ENCODE data around the gene PHOSPHO1.

The PHOSPHO1 gene

GRCh38 chr17:49219987-49220386, 10.6 kb downstream of the PHOSPHO1 start:
- Histone ChIP-seq H3K56ac (ENCODE audit: low read length) (no peak overlapping the region), H2BK120ac (ENCODE audit: low read depth, low read length) (no peak overlapping the region), H3K4ac (ENCODE audit: low read depth, low read length) (no peak overlapping the region), H3K79me1 (ENCODE audit: low read length) (no peaks in the 10 kb centered on the region), H3K27ac (ENCODE audit: low read depth, low read length) (no peak overlapping the region), H4K5ac (ENCODE audit: low read length) (no peak overlapping the region), H3K4me2 (ENCODE audit: low read length) (no peak overlapping the region), H3K23ac (ENCODE audit: low read length) (no peak overlapping the region), H3K9ac (ENCODE audit: low read length) (no peak overlapping the region), H3K18ac (ENCODE audit: low read length) (no peak overlapping the region), H3K27me3 (ENCODE audit: insufficient read depth, low read length, poor library complexity) (peaks cover 9% of the 10 kb centered on the region), H2AK5ac (ENCODE audit: low read length) (no peak overlapping the region), H3K36me3 (ENCODE audit: control insufficient read depth, insufficient read depth, low read length) (no peaks in the 10 kb centered on the region), H3K79me2 (ENCODE audit: control insufficient read depth, insufficient read depth, low read length) (no peaks in the 10 kb centered on the region), H4K8ac (ENCODE audit: low read depth, low read length) (no peak overlapping the region), H3K4me3 (ENCODE audit: low read length) (no peak overlapping the region), H2BK15ac (replicated peaks; ENCODE audit: low read depth) (no peak overlapping the region), H2BK5ac (ENCODE audit: low read length) (no peak overlapping the region), H3K4me1 (ENCODE audit: control insufficient read depth, low read depth, low read length) (no peaks in the 10 kb centered on the region)
- DNase-seq = no peak
- WGBS (ENCODE audit: extremely low coverage, insufficient coverage, low lambda C conversion rate) = no CpG with 5 or more reads among the region's 15 CpGs

GRCh38 chr17:49218941-49219913, 11.4 kb downstream of the PHOSPHO1 start:
- no peaks in the 10 kb centered on the region for H3K79me1 ChIP-seq (ENCODE audit: low read length)
- no peak overlapping the region for H2BK5ac ChIP-seq (ENCODE audit: low read length)
- peaks cover 7% of the 10 kb centered on the region for H3K27me3 ChIP-seq (ENCODE audit: insufficient read depth, low read length, poor library complexity)
- H4K5ac ChIP-seq (ENCODE audit: low read length) = no peak overlapping the region
- H3K4ac ChIP-seq (ENCODE audit: low read depth, low read length) = no peak overlapping the region
- H3K27ac ChIP-seq (ENCODE audit: low read depth, low read length) = no peak overlapping the region
- no CpG with 5 or more reads among the region's 37 CpGs for WGBS (ENCODE audit: extremely low coverage, insufficient coverage, low lambda C conversion rate)
- no peak overlapping the region for H3K4me3 ChIP-seq (ENCODE audit: low read length)
- H3K79me2 ChIP-seq (ENCODE audit: control insufficient read depth, insufficient read depth, low read length) = no peaks in the 10 kb centered on the region
- H2BK15ac ChIP-seq (replicated peaks; ENCODE audit: low read depth) = no peak overlapping the region
- no peaks in the 10 kb centered on the region for H3K36me3 ChIP-seq (ENCODE audit: control insufficient read depth, insufficient read depth, low read length)
- no peaks in the 10 kb centered on the region for H3K4me1 ChIP-seq (ENCODE audit: control insufficient read depth, low read depth, low read length)
- H3K9ac ChIP-seq (ENCODE audit: low read length) = no peak overlapping the region
- H3K4me2 ChIP-seq (ENCODE audit: low read length) = no peak overlapping the region
- no peak overlapping the region for H3K56ac ChIP-seq (ENCODE audit: low read length)
- no peak overlapping the region for H2AK5ac ChIP-seq (ENCODE audit: low read length)
- no peak overlapping the region for H3K23ac ChIP-seq (ENCODE audit: low read length)
- DNase-seq = no peak
- H4K8ac ChIP-seq (ENCODE audit: low read depth, low read length) = no peak overlapping the region
- H3K18ac ChIP-seq (ENCODE audit: low read length) = no peak overlapping the region
- H2BK120ac ChIP-seq (ENCODE audit: low read depth, low read length) = no peak overlapping the region

- H3K18ac ChIP-seq (ENCODE audit: low read length) = no peak overlapping the region
- H3K4me3 ChIP-seq (ENCODE audit: low read length) = no peak overlapping the region
- WGBS (ENCODE audit: extremely low coverage, insufficient coverage, low lambda C conversion rate) = no CpG with 5 or more reads among the region's 17 CpGs
- H3K79me1 ChIP-seq (ENCODE audit: low read length) = no peaks in the 10 kb centered on the region
- no peak overlapping the region for H2BK15ac ChIP-seq (replicated peaks; ENCODE audit: low read depth)
- H3K4me2 ChIP-seq (ENCODE audit: low read length) = no peak overlapping the region
- no peak overlapping the region for H4K5ac ChIP-seq (ENCODE audit: low read length)
- no peak for DNase-seq
- H3K27ac ChIP-seq (ENCODE audit: low read depth, low read length) = no peak overlapping the region
- H4K8ac ChIP-seq (ENCODE audit: low read depth, low read length) = no peak overlapping the region
- H3K9ac ChIP-seq (ENCODE audit: low read length) = no peak overlapping the region
- H3K79me2 ChIP-seq (ENCODE audit: control insufficient read depth, insufficient read depth, low read length) = no peaks in the 10 kb centered on the region
- no peak overlapping the region for H2BK5ac ChIP-seq (ENCODE audit: low read length)
- no peak overlapping the region for H2AK5ac ChIP-seq (ENCODE audit: low read length)
- no peaks in the 10 kb centered on the region for H3K36me3 ChIP-seq (ENCODE audit: control insufficient read depth, insufficient read depth, low read length)
- H3K23ac ChIP-seq (ENCODE audit: low read length) = no peak overlapping the region
- no peaks in the 10 kb centered on the region for H3K27me3 ChIP-seq (ENCODE audit: insufficient read depth, low read length, poor library complexity)
- H3K4me1 ChIP-seq (ENCODE audit: control insufficient read depth, low read depth, low read length) = no peaks in the 10 kb centered on the region
- H3K4ac ChIP-seq (ENCODE audit: low read depth, low read length) = no peak overlapping the region
- H3K56ac ChIP-seq (ENCODE audit: low read length) = no peak overlapping the region
- H2BK120ac ChIP-seq (ENCODE audit: low read depth, low read length) = no peak overlapping the region
Measured at GRCh38 chr17:49217651-49218413, 12.8 kb downstream of the PHOSPHO1 start.

GRCh38 chr17:49216953-49217650, 13.5 kb downstream of the PHOSPHO1 start:
- Histone ChIP-seq H3K27ac (ENCODE audit: low read depth, low read length) (no peak overlapping the region), H4K5ac (ENCODE audit: low read length) (no peak overlapping the region), H3K79me1 (ENCODE audit: low read length) (no peaks in the 10 kb centered on the region), H3K79me2 (ENCODE audit: control insufficient read depth, insufficient read depth, low read length) (no peaks in the 10 kb centered on the region), H4K8ac (ENCODE audit: low read depth, low read length) (no peak overlapping the region), H3K4me2 (ENCODE audit: low read length) (no peak overlapping the region), H3K4me3 (ENCODE audit: low read length) (no peak overlapping the region), H3K27me3 (ENCODE audit: insufficient read depth, low read length, poor library complexity) (no peaks in the 10 kb centered on the region), H3K23ac (ENCODE audit: low read length) (no peak overlapping the region), H3K4ac (ENCODE audit: low read depth, low read length) (no peak overlapping the region), H2BK15ac (replicated peaks; ENCODE audit: low read depth) (no peak overlapping the region), H3K4me1 (ENCODE audit: control insufficient read depth, low read depth, low read length) (no peaks in the 10 kb centered on the region), H2BK5ac (ENCODE audit: low read length) (no peak overlapping the region), H3K18ac (ENCODE audit: low read length) (no peak overlapping the region), H3K56ac (ENCODE audit: low read length) (no peak overlapping the region), H2BK120ac (ENCODE audit: low read depth, low read length) (no peak overlapping the region), H3K36me3 (ENCODE audit: control insufficient read depth, insufficient read depth, low read length) (no peaks in the 10 kb centered on the region), H2AK5ac (ENCODE audit: low read length) (no peak overlapping the region), H3K9ac (ENCODE audit: low read length) (no peak overlapping the region)
- no peak for DNase-seq
- no CpG with 5 or more reads among the region's 11 CpGs for WGBS (ENCODE audit: extremely low coverage, insufficient coverage, low lambda C conversion rate)

- DNase-seq = no peak
- no peak overlapping the region for H2BK5ac ChIP-seq (ENCODE audit: low read length)
Measured at GRCh38 chr17:49216482-49216881, 14.1 kb downstream of the PHOSPHO1 start.

More at GRCh38 chr17:49216482-49216881, 14.1 kb downstream of the PHOSPHO1 start:
- H3K23ac ChIP-seq (ENCODE audit: low read length) = no peak overlapping the region
- no CpG with 5 or more reads among the region's 13 CpGs for WGBS (ENCODE audit: extremely low coverage, insufficient coverage, low lambda C conversion rate)
- no peak overlapping the region for H3K56ac ChIP-seq (ENCODE audit: low read length)
- no peaks in the 10 kb centered on the region for H3K36me3 ChIP-seq (ENCODE audit: control insufficient read depth, insufficient read depth, low read length)
- H3K4me2 ChIP-seq (ENCODE audit: low read length) = no peak overlapping the region
- H3K27me3 ChIP-seq (ENCODE audit: insufficient read depth, low read length, poor library complexity) = no peaks in the 10 kb centered on the region
- no peaks in the 10 kb centered on the region for H3K79me1 ChIP-seq (ENCODE audit: low read length)
- no peak overlapping the region for H3K4ac ChIP-seq (ENCODE audit: low read depth, low read length)
- H3K79me2 ChIP-seq (ENCODE audit: control insufficient read depth, insufficient read depth, low read length) = no peaks in the 10 kb centered on the region
- no peak overlapping the region for H2BK15ac ChIP-seq (replicated peaks; ENCODE audit: low read depth)
- H3K18ac ChIP-seq (ENCODE audit: low read length) = no peak overlapping the region
- H4K8ac ChIP-seq (ENCODE audit: low read depth, low read length) = no peak overlapping the region
- H3K27ac ChIP-seq (ENCODE audit: low read depth, low read length) = no peak overlapping the region
- H2BK120ac ChIP-seq (ENCODE audit: low read depth, low read length) = no peak overlapping the region
- H3K9ac ChIP-seq (ENCODE audit: low read length) = no peak overlapping the region
- H3K4me3 ChIP-seq (ENCODE audit: low read length) = no peak overlapping the region
- H2AK5ac ChIP-seq (ENCODE audit: low read length) = no peak overlapping the region
- no peaks in the 10 kb centered on the region for H3K4me1 ChIP-seq (ENCODE audit: control insufficient read depth, low read depth, low read length)
- H4K5ac ChIP-seq (ENCODE audit: low read length) = no peak overlapping the region

All from mesendoderm (in vitro differentiated cells).